ENCODE data around the gene IFT57.

DNA sequence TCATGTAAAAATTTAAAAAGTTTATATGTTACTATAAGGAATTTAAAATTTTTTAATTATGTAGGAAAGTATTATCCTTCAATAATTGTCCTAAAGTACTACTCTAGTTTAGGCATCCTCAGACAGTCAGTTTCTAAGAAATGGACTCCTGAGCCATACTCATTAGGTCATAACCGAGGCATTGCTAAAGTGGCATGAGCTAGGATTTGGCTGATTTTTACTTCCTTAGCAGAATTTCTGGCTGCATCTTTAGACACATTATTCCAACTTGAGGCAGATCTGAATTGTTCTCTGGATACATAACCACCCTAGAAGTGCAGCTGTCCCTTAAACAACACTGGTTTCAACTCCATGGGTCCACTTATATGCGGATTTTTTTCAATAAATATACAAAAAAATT lies 38.3 kb downstream of the IFT57 start:
- TF ChIP-seq, protein P1, sequence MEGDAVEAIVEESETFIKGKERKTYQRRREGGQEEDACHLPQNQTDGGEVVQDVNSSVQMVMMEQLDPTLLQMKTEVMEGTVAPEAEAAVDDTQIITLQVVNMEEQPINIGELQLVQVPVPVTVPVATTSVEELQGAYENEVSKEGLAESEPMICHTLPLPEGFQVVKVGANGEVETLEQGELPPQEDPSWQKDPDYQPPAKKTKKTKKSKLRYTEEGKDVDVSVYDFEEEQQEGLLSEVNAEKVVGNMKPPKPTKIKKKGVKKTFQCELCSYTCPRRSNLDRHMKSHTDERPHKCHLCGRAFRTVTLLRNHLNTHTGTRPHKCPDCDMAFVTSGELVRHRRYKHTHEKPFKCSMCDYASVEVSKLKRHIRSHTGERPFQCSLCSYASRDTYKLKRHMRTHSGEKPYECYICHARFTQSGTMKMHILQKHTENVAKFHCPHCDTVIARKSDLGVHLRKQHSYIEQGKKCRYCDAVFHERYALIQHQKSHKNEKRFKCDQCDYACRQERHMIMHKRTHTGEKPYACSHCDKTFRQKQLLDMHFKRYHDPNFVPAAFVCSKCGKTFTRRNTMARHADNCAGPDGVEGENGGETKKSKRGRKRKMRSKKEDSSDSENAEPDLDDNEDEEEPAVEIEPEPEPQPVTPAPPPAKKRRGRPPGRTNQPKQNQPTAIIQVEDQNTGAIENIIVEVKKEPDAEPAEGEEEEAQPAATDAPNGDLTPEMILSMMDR (optimal IDR thresholded peaks at IDR 0.05 in 1 of 3, IDR thresholded peaks at IDR 0.05 in 1 of 3, conservative IDR thresholded peaks at IDR 0.05 in 1 of 3; ENCODE audit: extremely low read depth in 1 of 3, insufficient read depth in 2 of 3, low read length in 3 of 3), result no peak
- TF ChIP-seq EZH2 (IDR thresholded peaks at IDR 0.05; ENCODE audit: low read length), result no peak
